AG09309 (cell line): ENCODE measurements around the gene FAM162A.
"Not testable (repeated sequence)": the region's sequence is repeated elsewhere in the genome, so short reads cannot be mapped to it uniquely, and the experiment has no call there.

ENCODE experiments used
- DNase-seq: peaks from one replicate; pipeline ENCODE4 v3.0.0-alpha.2; 2010; ENCODE audit warnings: low read depth
- H3K4me3 ChIP-seq: 2 replicates; pipeline ENCODE4 v1.5.1; 2011; ENCODE audit warnings: mild to moderate bottlenecking, low read depth, low read length, moderate library complexity; ENCODE audit not compliant: control insufficient read depth
- TF ChIP-seq, protein P1 (sequence below): IDR thresholded peaks from 2 replicates; pipeline ENCODE4 v1.5.1; 2011; ENCODE audit warnings: mild to moderate bottlenecking, low read depth, low read length, inconsistent platforms; ENCODE audit not compliant: insufficient read depth, control insufficient read depth; ENCODE audit errors: missing control alignments

The FAM162A gene

DNA sequence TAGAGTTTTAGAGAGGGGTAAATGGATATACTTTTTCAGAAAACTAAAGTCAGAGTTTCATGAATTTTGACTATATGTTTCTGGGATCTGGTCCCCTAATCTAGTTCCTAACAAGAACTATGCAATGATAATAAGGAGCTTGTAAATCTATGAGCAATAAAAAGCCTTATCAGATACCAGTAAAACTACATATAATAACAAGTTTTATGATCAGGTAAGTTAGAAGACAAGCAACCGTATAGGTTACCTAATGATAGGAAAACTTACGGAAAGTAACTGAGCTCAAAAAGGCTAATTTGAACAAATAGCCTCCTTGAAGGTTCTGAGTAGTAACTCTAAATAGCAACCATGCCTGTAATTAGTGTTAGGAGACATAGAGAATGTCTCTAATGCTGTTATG is 22.0 kb upstream of the FAM162A start:
- DNase-seq = no peak
- no peak overlapping the region for H3K4me3 ChIP-seq
- TF ChIP-seq, protein P1, sequence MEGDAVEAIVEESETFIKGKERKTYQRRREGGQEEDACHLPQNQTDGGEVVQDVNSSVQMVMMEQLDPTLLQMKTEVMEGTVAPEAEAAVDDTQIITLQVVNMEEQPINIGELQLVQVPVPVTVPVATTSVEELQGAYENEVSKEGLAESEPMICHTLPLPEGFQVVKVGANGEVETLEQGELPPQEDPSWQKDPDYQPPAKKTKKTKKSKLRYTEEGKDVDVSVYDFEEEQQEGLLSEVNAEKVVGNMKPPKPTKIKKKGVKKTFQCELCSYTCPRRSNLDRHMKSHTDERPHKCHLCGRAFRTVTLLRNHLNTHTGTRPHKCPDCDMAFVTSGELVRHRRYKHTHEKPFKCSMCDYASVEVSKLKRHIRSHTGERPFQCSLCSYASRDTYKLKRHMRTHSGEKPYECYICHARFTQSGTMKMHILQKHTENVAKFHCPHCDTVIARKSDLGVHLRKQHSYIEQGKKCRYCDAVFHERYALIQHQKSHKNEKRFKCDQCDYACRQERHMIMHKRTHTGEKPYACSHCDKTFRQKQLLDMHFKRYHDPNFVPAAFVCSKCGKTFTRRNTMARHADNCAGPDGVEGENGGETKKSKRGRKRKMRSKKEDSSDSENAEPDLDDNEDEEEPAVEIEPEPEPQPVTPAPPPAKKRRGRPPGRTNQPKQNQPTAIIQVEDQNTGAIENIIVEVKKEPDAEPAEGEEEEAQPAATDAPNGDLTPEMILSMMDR = no peak

DNA sequence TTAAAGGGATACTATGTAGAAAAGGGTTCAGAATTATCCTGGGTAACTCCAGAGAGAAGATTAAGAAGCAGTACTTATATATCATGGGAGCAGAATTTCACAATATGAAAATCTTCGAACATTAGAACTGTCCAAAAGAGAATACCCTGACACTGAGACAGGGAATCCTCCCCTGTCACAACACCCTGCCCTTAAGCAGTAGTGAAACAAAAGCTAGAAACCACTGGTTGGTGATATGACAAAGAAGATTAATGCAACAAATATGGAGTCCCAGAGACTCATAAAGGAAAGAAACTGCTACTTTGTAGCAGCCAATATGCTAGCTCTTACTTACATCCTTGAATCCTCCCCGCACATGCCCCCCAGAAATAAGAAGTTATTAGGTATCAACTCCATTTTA is 19.5 kb upstream of the FAM162A start:
- TF ChIP-seq, protein P1 = no peak
- DNase-seq = no peak

DNA sequence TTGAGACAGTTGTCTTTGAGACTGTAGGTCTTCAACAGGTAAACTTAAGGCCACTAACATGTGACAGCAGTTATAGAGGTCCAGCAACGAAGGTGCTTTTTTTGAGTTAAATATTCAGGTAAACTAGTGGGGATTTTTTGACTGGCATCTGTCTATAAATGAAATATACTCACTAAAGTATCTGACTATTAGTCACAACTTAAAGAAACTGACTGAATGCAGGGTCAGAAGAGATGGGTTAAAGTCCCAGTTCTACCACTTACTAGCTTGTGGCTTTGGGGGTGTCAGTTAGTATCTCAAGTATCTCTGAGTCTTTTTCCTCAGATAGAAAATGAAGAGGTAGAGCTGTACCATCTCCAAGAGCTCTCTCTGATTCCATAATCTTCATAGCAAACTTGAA is 18.9 kb upstream of the FAM162A start:
- no peak for DNase-seq
- TF ChIP-seq, protein P1 = no peak
- no peak overlapping the region for H3K4me3 ChIP-seq

More for the DNA sequence above, 19.5 kb upstream of the FAM162A start:
- no peak overlapping the region for H3K4me3 ChIP-seq

DNA sequence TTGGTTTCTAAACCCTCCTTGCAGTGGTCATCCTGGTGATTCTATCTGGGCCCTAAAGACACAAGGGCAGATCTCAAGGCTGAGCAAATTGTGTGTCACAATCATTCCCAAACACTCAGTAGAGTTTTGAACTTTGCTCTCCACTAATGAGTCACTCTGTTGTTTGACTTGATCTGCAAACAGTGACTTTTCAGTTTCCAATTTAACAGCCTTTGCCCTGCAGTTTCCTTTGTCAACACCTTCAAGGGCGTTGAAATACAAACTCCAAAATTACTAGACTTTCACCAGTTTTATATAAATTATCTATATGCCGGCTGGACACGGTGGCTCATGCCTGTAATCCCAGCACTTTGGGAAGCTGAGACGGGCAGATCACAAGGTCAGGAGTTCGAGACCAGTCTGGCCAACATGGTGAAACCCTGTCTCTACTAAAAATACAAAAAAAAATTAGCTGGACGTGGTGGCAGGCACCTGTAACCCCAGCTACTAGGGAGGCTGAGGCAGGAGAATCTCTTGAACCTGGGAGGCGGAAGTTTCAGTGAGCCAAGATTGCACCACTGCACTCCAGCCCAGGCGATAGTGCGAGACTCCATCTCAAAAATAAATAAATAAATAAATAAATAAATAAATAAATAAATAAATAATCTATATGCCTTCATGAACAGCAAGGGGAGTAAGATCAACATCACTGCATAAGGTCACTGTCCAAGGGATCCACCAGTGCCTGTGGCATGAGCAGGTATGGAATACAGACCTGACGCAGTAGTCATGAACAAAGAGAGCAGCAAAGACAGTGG is 18.2 kb upstream of the FAM162A start:
- not testable (repeated sequence) for H3K4me3 ChIP-seq, DNase-seq

DNA sequence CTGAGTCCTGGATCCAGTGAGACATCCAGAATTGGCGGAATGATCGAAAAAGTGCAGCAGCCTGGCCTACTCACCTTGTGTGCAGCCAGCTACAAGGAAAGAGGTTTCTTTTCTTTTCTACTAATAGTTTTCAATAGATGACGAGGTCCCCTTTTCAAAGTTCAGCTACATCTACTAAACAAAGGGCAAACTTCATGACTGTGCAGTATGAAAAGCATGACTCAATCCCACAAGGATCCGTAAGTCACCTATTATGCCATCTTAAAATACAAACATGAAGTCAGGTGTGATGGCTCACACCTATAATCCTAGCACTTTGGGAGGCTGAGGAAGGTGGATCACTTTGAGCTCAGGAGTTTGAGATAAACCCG is 17.6 kb upstream of the FAM162A start:
- TF ChIP-seq, protein P1 = no peak
- DNase-seq = no peak
- no peak overlapping the region for H3K4me3 ChIP-seq

DNA sequence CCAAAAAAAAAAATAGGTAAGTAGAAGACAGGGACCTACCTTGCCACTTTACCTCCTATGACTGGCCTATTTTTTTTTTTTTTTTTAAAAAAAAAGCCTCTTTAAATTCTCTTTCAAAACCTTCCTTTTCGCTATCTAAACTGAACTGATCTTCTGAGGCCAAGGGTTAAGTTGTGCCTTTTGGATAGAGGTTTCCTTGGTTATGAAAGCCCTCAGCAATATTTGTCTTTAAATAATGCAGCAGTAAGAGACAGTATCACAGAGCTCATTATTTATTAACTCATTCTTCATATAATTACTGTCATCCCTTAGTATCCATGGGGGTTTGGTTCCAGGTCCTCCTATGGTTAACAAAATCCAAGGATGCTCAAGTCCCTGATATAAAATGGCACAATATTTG is 9.9 kb upstream of the FAM162A start:
- no peak overlapping the region for H3K4me3 ChIP-seq
- no peak for DNase-seq
- TF ChIP-seq, protein P1 = no peak

DNA sequence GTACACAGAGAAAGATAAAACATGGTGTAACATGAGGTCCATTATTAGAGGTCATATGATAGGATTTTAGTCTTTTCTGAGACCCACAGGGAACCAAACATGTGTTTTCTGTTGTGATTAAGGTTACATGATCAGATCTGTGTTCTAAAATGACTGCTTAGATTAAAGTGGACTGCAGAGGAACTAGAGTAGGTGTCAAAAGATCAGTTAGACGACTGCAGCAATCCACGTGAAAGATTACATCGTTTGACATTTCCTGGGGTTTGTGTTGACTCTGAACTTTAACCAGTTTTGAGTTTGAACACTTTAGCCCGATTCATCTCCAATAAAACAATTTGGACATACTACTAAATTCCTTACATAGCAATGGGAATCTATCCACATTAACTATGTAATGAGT is 6.0 kb upstream of the FAM162A start:
- no peak overlapping the region for H3K4me3 ChIP-seq
- TF ChIP-seq, protein P1 = no peak
- no peak for DNase-seq
